OCI-LY3 (cell line): ENCODE measurements around the gene BTRC.

Source experiments
- H2AFZ ChIP-seq: fragments of 200-600, 300-600 bp; shearing (Covaris generic); 2 replicates; pipeline ENCODE4 v1.6.0; 2014; ENCODE audit warnings: antibody characterized with exemption, low read depth, low read length
- H3K27ac ChIP-seq: fragments of 200-600, 300-600 bp; sonication (generic); 2 replicates; pipeline ENCODE4 v1.5.1; 2014; ENCODE audit warnings: mild to moderate bottlenecking, low read length, moderate library complexity, mixed read lengths
- H3K27me3 ChIP-seq: fragments of 200-600, 300-600 bp; sonication (generic); 2 replicates; pipeline ENCODE4 v1.6.1; 2014; ENCODE audit warnings: low read depth, low read length, mixed read lengths
- H3K36me3 ChIP-seq: fragments of 200-600, 300-600 bp; sonication (generic); replicated peaks from 2 replicates; pipeline ENCODE3; 2014; ENCODE audit warnings: low read depth, low read length, mixed read lengths
- H3K4me1 ChIP-seq: fragments of 300-600, 200-600 bp; sonication (generic); 2 replicates; pipeline ENCODE4 v1.6.1; 2014; ENCODE audit warnings: low read length, mixed read lengths
- H3K4me2 ChIP-seq: fragments of 200-600, 300-600 bp; sonication (generic); 2 replicates; pipeline ENCODE4 v1.6.1; 2014; ENCODE audit warnings: low read length, mixed read lengths
- H3K4me3 ChIP-seq: fragments of 300-600, 200-600 bp; sonication (generic); 2 replicates; pipeline ENCODE4 v1.5.1; 2014; ENCODE audit warnings: antibody characterized with exemption, mild to moderate bottlenecking, low read length, moderate library complexity
- H3K79me2 ChIP-seq: fragments of 300-600, 200-600 bp; shearing (Covaris generic); 2 replicates; pipeline ENCODE4 v1.6.1; 2014; ENCODE audit warnings: mild to moderate bottlenecking, low read length, mixed read lengths
- H3K9ac ChIP-seq: fragments of 300-600, 200-600 bp; shearing (Covaris generic); 2 replicates; pipeline ENCODE4 v1.6.0; 2014; ENCODE audit warnings: mild to moderate bottlenecking, low read length, moderate library complexity
- H3K9me3 ChIP-seq: fragments of 200-600, 300-600 bp; shearing (Covaris generic); 2 replicates; pipeline ENCODE4 v1.6.1; 2014; ENCODE audit warnings: low read length, mixed read lengths; ENCODE audit not compliant: insufficient read depth
- H4K20me1 ChIP-seq: fragments of 200-600, 300-600 bp; sonication (generic); 2 replicates; pipeline ENCODE4 v1.6.1; 2016; ENCODE audit warnings: low read length, mixed read lengths; ENCODE audit not compliant: insufficient read depth
- CTCF ChIP-seq: fragments of 200-600, 300-600 bp; sonication (generic); IDR thresholded peaks from 2 replicates; pipeline ENCODE4 v1.5.1; 2014; ENCODE audit warnings: antibody characterized with exemption, low read length, low read depth
- EZH2phosphoT487 ChIP-seq: fragments of 200-600 bp; shearing (Covaris generic); IDR thresholded peaks from 2 replicates; pipeline ENCODE4 v1.6.1; 2018; ENCODE audit warnings: antibody characterized with exemption, mixed run types, low read depth

Gene BTRC

GRCh38 chr10:101507828-101508227 lies 153.9 kb downstream of the BTRC start:
- no peak overlapping the region for H2AFZ ChIP-seq
- no peaks in the 10 kb centered on the region for H3K9me3 ChIP-seq
- no peak overlapping the region for H3K4me2 ChIP-seq
- no peak overlapping the region for H3K4me3 ChIP-seq
- no peaks in the 10 kb centered on the region for H3K36me3 ChIP-seq
- no peak overlapping the region for H3K27ac ChIP-seq
- no peaks in the 10 kb centered on the region for H3K27me3 ChIP-seq
- H4K20me1 ChIP-seq: no peaks in the 10 kb centered on the region
- TF ChIP-seq EZH2phosphoT487 (no peak), CTCF (no peak)
- H3K9ac ChIP-seq: no peak overlapping the region
- peaks cover 3% of the 10 kb centered on the region for H3K4me1 ChIP-seq
- H3K79me2 ChIP-seq: no peaks in the 10 kb centered on the region

DNA sequence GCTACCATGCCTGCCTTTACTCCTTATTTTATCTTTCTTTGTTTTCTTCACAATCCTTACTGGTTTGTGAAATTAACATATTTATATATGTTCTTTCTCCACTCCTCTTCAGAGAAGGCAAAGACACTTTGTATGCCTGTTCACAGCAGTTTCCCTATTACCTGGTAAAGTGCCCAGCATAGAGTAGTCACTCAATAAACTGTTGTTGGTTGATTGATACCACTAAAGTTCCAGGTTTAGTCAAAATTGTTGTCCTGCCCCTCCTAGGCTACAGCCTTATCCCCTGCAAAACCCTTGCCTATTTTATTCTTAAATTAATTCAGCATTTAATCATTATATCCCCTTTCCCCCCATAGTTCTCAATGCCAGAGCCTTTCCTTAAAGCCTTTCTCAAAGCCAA lies 158.0 kb downstream of the BTRC start:
- Histone ChIP-seq H3K9me3 (no peaks in the 10 kb centered on the region), H3K4me3 (no peak overlapping the region), H3K4me1 (no peaks in the 10 kb centered on the region), H4K20me1 (no peaks in the 10 kb centered on the region), H3K27ac (no peak overlapping the region), H3K4me2 (no peak overlapping the region), H3K9ac (no peak overlapping the region), H3K36me3 (no peaks in the 10 kb centered on the region), H3K79me2 (no peaks in the 10 kb centered on the region), H2AFZ (no peak overlapping the region), H3K27me3 (no peaks in the 10 kb centered on the region)
- no peak for TF ChIP-seq EZH2phosphoT487
- no peak for TF ChIP-seq CTCF

GRCh38 chr10:101512738-101513137 lies 158.8 kb downstream of the BTRC start:
- no peak overlapping the region for H3K4me2 ChIP-seq
- TF ChIP-seq CTCF (no peak), EZH2phosphoT487 (no peak)
- no peak overlapping the region for H3K4me3 ChIP-seq
- H3K9ac ChIP-seq: no peak overlapping the region
- H3K9me3 ChIP-seq: no peaks in the 10 kb centered on the region
- H3K27ac ChIP-seq: no peak overlapping the region
- no peaks in the 10 kb centered on the region for H3K79me2 ChIP-seq
- H3K4me1 ChIP-seq: no peaks in the 10 kb centered on the region
- H2AFZ ChIP-seq: no peak overlapping the region
- no peaks in the 10 kb centered on the region for H4K20me1 ChIP-seq
- H3K36me3 ChIP-seq: no peaks in the 10 kb centered on the region
- H3K27me3 ChIP-seq: no peaks in the 10 kb centered on the region

DNA sequence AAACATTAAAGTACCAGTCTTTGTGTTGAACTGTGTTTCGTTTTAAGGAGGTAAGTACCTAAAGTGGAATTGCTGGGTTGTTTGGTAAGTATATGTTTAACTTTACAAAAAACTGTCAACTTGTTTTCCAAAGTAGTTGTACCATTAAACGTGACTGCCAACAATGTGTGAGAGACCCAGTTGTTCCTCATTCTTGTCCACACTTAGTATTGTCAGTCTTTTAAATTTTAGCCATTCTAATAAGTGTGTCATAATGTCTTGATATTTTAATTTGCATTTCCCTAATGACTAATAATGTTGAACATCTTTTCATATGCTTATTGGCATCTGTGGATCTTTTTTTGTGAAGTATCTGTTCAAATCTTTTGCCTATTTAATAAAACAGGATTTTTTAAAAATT lies 159.8 kb downstream of the BTRC start:
- no peaks in the 10 kb centered on the region for H3K4me1 ChIP-seq
- H3K36me3 ChIP-seq: no peaks in the 10 kb centered on the region
- H3K27me3 ChIP-seq: no peaks in the 10 kb centered on the region
- no peaks in the 10 kb centered on the region for H3K79me2 ChIP-seq
- no peak for TF ChIP-seq EZH2phosphoT487
- no peak for TF ChIP-seq CTCF
- H2AFZ ChIP-seq: no peak overlapping the region
- no peak overlapping the region for H3K4me3 ChIP-seq
- H3K9me3 ChIP-seq: no peaks in the 10 kb centered on the region
- no peak overlapping the region for H3K9ac ChIP-seq
- no peak overlapping the region for H3K4me2 ChIP-seq
- H3K27ac ChIP-seq: no peak overlapping the region
- H4K20me1 ChIP-seq: no peaks in the 10 kb centered on the region
